ENCODE results near the gene CBY1.
"Not testable (repeated sequence)": the region's sequence is repeated elsewhere in the genome, so short reads cannot be mapped to it uniquely, and the experiment has no call there.

The CBY1 gene

GRCh38 chr22:38656256-38657044 lies at the start of gene CBY1, which contains the start of gene FAM227A:
CBY1 (plus strand) TSS chr22:38656638; CDS start chr22:38668055, 11,417 bp downstream.
FAM227A (minus strand) TSS chr22:38656392; CDS start chr22:38650168, 6,224 bp downstream.
- peak; percentile 99 for DNase-seq (ENCODE audit: low spot score)

- DNase-seq (ENCODE audit: low spot score), result no peak
These were observed 48.8 kb upstream of the CBY1 start for GRCh38 chr22:38607680-38608079.

- DNase-seq (ENCODE audit: low spot score), result no peak
These were observed 47.3 kb upstream of the CBY1 start for GRCh38 chr22:38608992-38609750.

- DNase-seq (ENCODE audit: low spot score), result no peak
These were observed 46.2 kb upstream of the CBY1 start for GRCh38 chr22:38610234-38610633.

GRCh38 chr22:38611559-38611958 lies 44.9 kb upstream of the CBY1 start:
- no peak for DNase-seq (ENCODE audit: low spot score)

- no peak for DNase-seq (ENCODE audit: low spot score)
These were observed 44.0 kb upstream of the CBY1 start for GRCh38 chr22:38612217-38613006.

GRCh38 chr22:38613588-38613987 lies 42.9 kb upstream of the CBY1 start:
- no peak for DNase-seq (ENCODE audit: low spot score)

GRCh38 chr22:38614332-38615063 lies 41.9 kb upstream of the CBY1 start:
- DNase-seq (ENCODE audit: low spot score), result no peak

- not testable (repeated sequence) for DNase-seq (ENCODE audit: low spot score)
These were observed 41.4 kb upstream of the CBY1 start for GRCh38 chr22:38615064-38615405.

GRCh38 chr22:38618258-38618657 lies 38.2 kb upstream of the CBY1 start:
- DNase-seq (ENCODE audit: low spot score), result no peak

GRCh38 chr22:38618682-38619081 lies 37.8 kb upstream of the CBY1 start:
- no peak for DNase-seq (ENCODE audit: low spot score)

- DNase-seq (ENCODE audit: low spot score), result no peak
These were observed 33.1 kb upstream of the CBY1 start for GRCh38 chr22:38623351-38623750.

- no peak for DNase-seq (ENCODE audit: low spot score)
These were observed 28.0 kb upstream of the CBY1 start for GRCh38 chr22:38628444-38628843.

- DNase-seq (ENCODE audit: low spot score), result no peak
These were observed 27.3 kb upstream of the CBY1 start for GRCh38 chr22:38629108-38629507.

- no peak for DNase-seq (ENCODE audit: low spot score)
These were observed 24.7 kb upstream of the CBY1 start for GRCh38 chr22:38631724-38632123.

GRCh38 chr22:38632528-38632927 lies 23.9 kb upstream of the CBY1 start:
- DNase-seq (ENCODE audit: low spot score), result no peak

GRCh38 chr22:38638216-38638615 lies 18.2 kb upstream of the CBY1 start:
- DNase-seq (ENCODE audit: low spot score), result no peak

- DNase-seq (ENCODE audit: low spot score), result no peak
These were observed 17.7 kb upstream of the CBY1 start for GRCh38 chr22:38638728-38639127.

- no peak for DNase-seq (ENCODE audit: low spot score)
These were observed 14.9 kb upstream of the CBY1 start for GRCh38 chr22:38641476-38642040.

GRCh38 chr22:38644245-38644644 lies 12.2 kb upstream of the CBY1 start:
- DNase-seq (ENCODE audit: low spot score), result not testable (repeated sequence)

- DNase-seq (ENCODE audit: low spot score), result no peak
These were observed 11.0 kb upstream of the CBY1 start for GRCh38 chr22:38645430-38645829.

Measured in iPS-NIHi11 (cell line).